HCT116 (cell line): ENCODE measurements around the gene SAYSD1. TPM values are rescaled to one million over a fixed set of nuclear protein-coding genes. Genes with fewer than 3 reads are reported as not detected.

Experiments used
- ATAC-seq: fragments of 200-7000 bp; cut with Tn5 transposase; 2 replicates; pipeline ENCODE4 v1.9.1; 2020; ENCODE audit warnings: mild to moderate bottlenecking, moderate library complexity
- BruUV-seq: library from RNA; stranded (reverse); fragments of 400-500 nt; replicated peaks from 2 replicates; lab custom pipeline; 2021; lab: Mats Ljungman, UMichigan
- CTCF ChIA-PET: fragments of 300-600 bp; sonication (Branson Sonifier 250); formaldehyde crosslinking; loops from one replicate; lab custom pipeline; 2021; ENCODE audit warnings: antibody characterized with exemption; lab: Charles Lee
- POLR2A ChIA-PET: fragments of 300-600, 350-600 bp; sonication (Branson Sonifier 250); formaldehyde crosslinking; loops from one replicate; lab custom pipeline; 2021; ENCODE audit warnings: antibody characterized with exemption; lab: Charles Lee
- RAD21 ChIA-PET, 2 experiments: fragments of 300-600 bp; sonication (Branson Sonifier 250); formaldehyde crosslinking; loops; one replicate each; lab custom pipeline; 2023; ENCODE audit warnings: low total read pairs in 2 of 2; ENCODE audit not compliant: uncharacterized antibody in 2 of 2, unreplicated experiment in 2 of 2, low non-redundant PET in 1 of 2; lab: Charles Lee
- DNase-seq: peaks from one replicate; pipeline ENCODE4 v3.0.0-alpha.2; 2010; ENCODE audit warnings: low read depth, low spot score
- H2AFZ ChIP-seq: fragments of 200-600 bp; shearing (Covaris generic), sonication (generic); 2 replicates; pipeline ENCODE4 v1.6.1; 2017; ENCODE audit warnings: low read depth, mixed run types, mixed read lengths, antibody characterized with exemption, low read length; ENCODE audit not compliant: poor library complexity, severe bottlenecking
- H3K27ac ChIP-seq: 2 replicates; pipeline ENCODE4 v1.5.1; 2012; ENCODE audit warnings: low read depth, low read length
- H3K27me3 ChIP-seq: fragments of 200-600 bp; sonication (generic); 2 replicates; pipeline ENCODE4 v1.6.1; 2016; ENCODE audit warnings: mixed run types, low read length, mixed read lengths; ENCODE audit not compliant: insufficient read depth
- H3K36me3 ChIP-seq, 2 experiments: fragments of 200-500 bp in 1 of 2; fragments of 200-600 bp in 1 of 2; sonication (Bioruptor generic) in 1 of 2; sonication (generic) in 1 of 2; 2 replicates each; pipeline versions ENCODE4 v1.5.1 to v1.6.1; 2014 to 2016; ENCODE audit warnings: low read length in 2 of 2, inconsistent platforms in 1 of 2, mixed read lengths in 1 of 2, mixed run types in 1 of 2; ENCODE audit not compliant: insufficient read depth in 2 of 2, control insufficient read depth in 1 of 2
- H3K4me1 ChIP-seq, 2 experiments: fragments of 200-600 bp in 1 of 2; sonication (generic) in 1 of 2; 2 replicates each; pipeline versions ENCODE4 v1.5.1 to v1.6.1; 2012 to 2017; ENCODE audit warnings: low read length in 2 of 2, inconsistent platforms in 1 of 2, mild to moderate bottlenecking in 1 of 2, mixed read lengths in 1 of 2, mixed run types in 1 of 2, moderate library complexity in 1 of 2; ENCODE audit not compliant: insufficient read depth in 2 of 2, control insufficient read depth in 1 of 2
- H3K4me2 ChIP-seq: fragments of 200-600 bp; sonication (generic); 2 replicates; pipeline ENCODE4 v1.6.1; 2017; ENCODE audit warnings: mixed run types, low read length, mixed read lengths
- H3K4me3 ChIP-seq, 2 experiments: fragments of 200-600 bp in 1 of 2; sonication (generic) in 1 of 2; replicated peaks in 1 of 2; 2 replicates each; pipeline ENCODE4 v1.5.1; 2011 to 2016; ENCODE audit warnings: low read length in 2 of 2, control low read depth in 1 of 2, low read depth in 1 of 2, mild to moderate bottlenecking in 1 of 2, mixed read lengths in 1 of 2, mixed run types in 1 of 2
- H3K79me2 ChIP-seq: fragments of 200-600 bp; sonication (generic); 2 replicates; pipeline ENCODE4 v1.6.1; 2017; ENCODE audit warnings: mild to moderate bottlenecking, mixed run types, low read length, moderate library complexity, mixed read lengths; ENCODE audit not compliant: insufficient read depth
- H3K9ac ChIP-seq: fragments of 200-600 bp; sonication (generic); 2 replicates; pipeline ENCODE4 v1.6.1; 2016; ENCODE audit warnings: low read length, mixed read lengths
- H3K9me2 ChIP-seq: fragments of 200-600 bp; sonication (generic), shearing (Covaris generic); 2 replicates; pipeline ENCODE4 v1.6.1; 2017; ENCODE audit warnings: mixed run types, mild to moderate bottlenecking, moderate library complexity; ENCODE audit not compliant: insufficient read depth
- H3K9me3 ChIP-seq, 2 experiments: fragments of 200-500 bp in 1 of 2; fragments of 200-600 bp in 1 of 2; sonication (Bioruptor generic) in 1 of 2; sonication (generic) in 1 of 2; 2 replicates each; pipeline ENCODE4 v1.6.1; 2014 to 2017; ENCODE audit warnings: low read length in 2 of 2, mixed read lengths in 2 of 2, inconsistent platforms in 1 of 2, low read depth in 1 of 2, mild to moderate bottlenecking in 1 of 2, mixed run types in 1 of 2, moderate library complexity in 1 of 2; ENCODE audit not compliant: control insufficient read depth in 1 of 2, insufficient read depth in 1 of 2
- H4K20me1 ChIP-seq: fragments of 200-600 bp; sonication (generic), shearing (Covaris generic); 2 replicates; pipeline ENCODE4 v1.6.1; 2017; ENCODE audit warnings: mixed run types, mild to moderate bottlenecking, moderate library complexity; ENCODE audit not compliant: insufficient read depth
- ATF3 ChIP-seq: IDR thresholded peaks from 2 replicates; pipeline ENCODE4 v1.6.1; 2012
- CBX3 ChIP-seq: IDR thresholded peaks from 2 replicates; pipeline ENCODE4 v1.6.1; 2012; ENCODE audit warnings: low read depth
- CTCF ChIP-seq, 3 experiments: fragments of 200-600 bp in 1 of 3; sonication (generic) in 1 of 3; IDR thresholded peaks in 2 of 3; conservative IDR thresholded peaks in 1 of 3; 2 replicates each; pipeline ENCODE4 v1.5.1; 2012 to 2017; ENCODE audit warnings: low read depth in 2 of 3, low read length in 2 of 3, antibody characterized with exemption in 1 of 3, borderline replicate concordance in 1 of 3, control low read depth in 1 of 3, mild to moderate bottlenecking in 1 of 3, mixed read lengths in 1 of 3, mixed run types in 1 of 3, moderate library complexity in 1 of 3; ENCODE audit not compliant: insufficient read depth in 1 of 3
- ELF1 ChIP-seq: IDR thresholded peaks from 2 replicates; pipeline ENCODE4 v1.6.1; 2012; ENCODE audit warnings: low read depth, borderline replicate concordance
- EZH2phosphoT487 ChIP-seq: fragments of 200-600 bp; IDR thresholded peaks from 2 replicates; pipeline ENCODE4 v1.6.1; 2018; ENCODE audit warnings: antibody characterized with exemption, borderline replicate concordance
- JUND ChIP-seq: IDR thresholded peaks from 2 replicates; pipeline ENCODE4 v1.6.1; 2012
- POLR2A ChIP-seq: IDR thresholded peaks from 2 replicates; pipeline ENCODE4 v1.7.0; 2011; ENCODE audit warnings: borderline replicate concordance; ENCODE audit not compliant: insufficient read depth, insufficient read length; ENCODE audit errors: extremely low read depth
- POLR2AphosphoS5 ChIP-seq: IDR thresholded peaks from 2 replicates; pipeline ENCODE4 v1.6.1; 2011; ENCODE audit warnings: mild to moderate bottlenecking, low read depth, low read length, moderate library complexity
- RAD21 ChIP-seq: IDR thresholded peaks from 2 replicates; pipeline ENCODE4 v1.6.1; 2012; ENCODE audit warnings: low read depth, mild to moderate bottlenecking
- REST ChIP-seq: IDR thresholded peaks from 2 replicates; pipeline ENCODE4 v1.6.1; 2012; ENCODE audit warnings: low read depth
- SIN3A ChIP-seq: IDR thresholded peaks from 2 replicates; pipeline ENCODE4 v1.6.1; 2012; ENCODE audit warnings: low read depth
- SRF ChIP-seq: IDR thresholded peaks from 2 replicates; pipeline ENCODE4 v1.6.1; 2012; ENCODE audit warnings: low read depth
- YY1 ChIP-seq: IDR thresholded peaks from 2 replicates; pipeline ENCODE4 v1.6.1; 2011; ENCODE audit warnings: low read length, low read depth, moderate library complexity, mild to moderate bottlenecking; ENCODE audit not compliant: insufficient replicate concordance; ENCODE audit errors: extremely low read depth
- ZFX ChIP-seq: fragments of 450-650 bp; IDR thresholded peaks from 2 replicates; pipeline ENCODE4 v1.6.1; 2017
- ZNF274 ChIP-seq: fragments of 200-500 bp; sonication (Bioruptor generic); IDR thresholded peaks from 2 replicates; pipeline ENCODE4 v1.6.1; 2014; ENCODE audit warnings: mild to moderate bottlenecking, low read depth, low read length, inconsistent platforms
- intact Hi-C: fragments of 100-400 bp; cut with micrococcal nuclease; formaldehyde crosslinking; loops from 2 replicates; pipeline ENCODE4 v1.10.0; 2022
- total RNA-seq: library from RNA; stranded (reverse); gene quantifications from one replicate; pipeline ENCODE4 v1.2.1, GENCODE V29; 2021; ENCODE audit not compliant: unreplicated experiment
- TF ChIP-seq, protein P1 (sequence below): IDR thresholded peaks from 2 replicates; pipeline ENCODE4 v1.6.1; 2012

SAYSD1 gene
- total RNA-seq, 1 experiment from 2014 or later: 10.1 TPM

DNA sequence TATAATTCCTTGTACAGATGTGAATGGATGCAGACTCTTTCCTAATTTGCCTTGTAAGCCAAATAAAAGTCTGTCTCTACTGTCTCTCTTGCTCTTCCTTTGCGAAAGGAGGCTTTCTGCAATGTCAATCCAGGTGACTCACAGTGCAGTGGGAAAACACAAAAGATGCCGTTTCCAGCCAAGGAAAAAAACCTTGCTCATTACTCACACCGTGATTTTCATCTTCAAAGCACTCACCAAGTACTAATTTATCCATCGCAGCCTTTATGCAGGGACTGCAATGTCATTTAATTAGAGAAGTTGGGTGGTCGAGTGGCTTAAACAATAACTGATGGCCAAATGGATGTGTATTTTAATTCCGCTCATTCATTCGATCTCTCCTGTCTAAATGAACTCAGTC, 23.8 kb downstream of the SAYSD1 start:
- H3K4me3 ChIP-seq: no peak overlapping the region
- ChIA-PET RAD21 (no interaction called here), CTCF (interaction anchor here (0.6 kb wide), 1 partner anchor 191 kb away, joined by 3 read pairs; no protein-coding TSS in a partner anchor), POLR2A (no interaction called here)
- no peaks in the 10 kb centered on the region for H4K20me1 ChIP-seq
- no peaks in the 10 kb centered on the region for H3K4me1 ChIP-seq
- no peak overlapping the region for H3K9ac ChIP-seq
- H3K36me3 ChIP-seq: no peaks in the 10 kb centered on the region
- no peaks in the 10 kb centered on the region for H3K9me2 ChIP-seq
- H3K27ac ChIP-seq: no peak overlapping the region
- no TSS peak for BruUV-seq
- H3K27me3 ChIP-seq: peaks cover 82% of the 10 kb centered on the region
- H3K9me3 ChIP-seq: no peaks in the 10 kb centered on the region
- no peak for TF ChIP-seq POLR2AphosphoS5
- no peak for TF ChIP-seq JUND
- no peak for TF ChIP-seq ZFX
- TF ChIP-seq CBX3: no peak
- TF ChIP-seq SRF: no peak
- no peak for TF ChIP-seq EZH2phosphoT487
- no peak for TF ChIP-seq CTCF (IDR thresholded peaks at IDR 0.05 in 2 of 3, conservative IDR thresholded peaks at IDR 0.05 in 1 of 3; ENCODE audit: borderline replicate concordance in 1 of 3, insufficient read depth in 1 of 3, low read depth in 2 of 3, low read length in 2 of 3)
- TF ChIP-seq, protein P1, sequence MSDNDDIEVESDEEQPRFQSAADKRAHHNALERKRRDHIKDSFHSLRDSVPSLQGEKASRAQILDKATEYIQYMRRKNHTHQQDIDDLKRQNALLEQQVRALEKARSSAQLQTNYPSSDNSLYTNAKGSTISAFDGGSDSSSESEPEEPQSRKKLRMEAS: no peak
- no peak for ATAC-seq
- no peaks in the 10 kb centered on the region for H3K79me2 ChIP-seq
- DNase-seq: no peak
- H2AFZ ChIP-seq: no peak overlapping the region
- no peak overlapping the region for H3K4me2 ChIP-seq
- intact Hi-C loops: no loop called here

DNA sequence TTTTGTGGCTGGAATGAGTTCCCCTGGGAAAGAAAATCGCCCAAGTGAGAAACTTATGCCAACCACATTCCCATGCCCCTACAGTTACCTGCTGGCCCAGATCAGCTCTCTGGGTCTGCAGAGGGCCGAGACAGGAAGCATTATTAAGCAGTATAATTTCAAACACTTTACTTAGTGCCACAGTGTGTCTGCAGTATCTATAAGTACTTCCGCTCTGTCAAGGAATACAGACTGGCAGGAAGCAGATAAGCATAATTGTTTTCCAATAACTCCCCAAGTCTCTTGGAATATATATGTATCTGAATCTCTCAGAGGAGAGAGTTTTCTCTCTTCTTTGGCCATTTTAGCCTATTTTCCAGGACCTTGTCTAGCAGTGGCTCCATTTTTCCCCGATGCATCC, 24.9 kb downstream of the SAYSD1 start:
- ChIA-PET CTCF (no interaction called here), POLR2A (no interaction called here), RAD21 (no interaction called here)
- Histone ChIP-seq H3K9me3 (no peaks in the 10 kb centered on the region), H3K4me2 (no peak overlapping the region), H3K9me2 (no peaks in the 10 kb centered on the region), H3K9ac (no peak overlapping the region), H2AFZ (no peak overlapping the region), H3K4me1 (no peaks in the 10 kb centered on the region), H3K27ac (no peak overlapping the region), H3K79me2 (no peaks in the 10 kb centered on the region), H3K36me3 (no peaks in the 10 kb centered on the region), H3K4me3 (no peak overlapping the region), H4K20me1 (no peaks in the 10 kb centered on the region), H3K27me3 (peaks cover 92% of the 10 kb centered on the region)
- no peak for ATAC-seq
- intact Hi-C loops: no loop called here
- no TSS peak for BruUV-seq
- DNase-seq: no peak
- TF ChIP-seq ZFX (no peak), SRF (no peak), ELF1 (no peak), JUND (no peak), YY1 (no peak), POLR2A (no peak), RAD21 (no peak), SIN3A (no peak), REST (no peak), ZNF274 (no peak), ATF3 (no peak), EZH2phosphoT487 (no peak)
- TF ChIP-seq, protein P1: no peak
